ENCODE measurements around the gene SLC24A4.
A peak's percentile ranks its signal among the peaks of the same experiment; 100 is the strongest.
"Not testable (repeated sequence)": the region's sequence is repeated elsewhere in the genome, so short reads cannot be mapped to it uniquely, and the experiment has no call there.

Gene SLC24A4

DNA sequence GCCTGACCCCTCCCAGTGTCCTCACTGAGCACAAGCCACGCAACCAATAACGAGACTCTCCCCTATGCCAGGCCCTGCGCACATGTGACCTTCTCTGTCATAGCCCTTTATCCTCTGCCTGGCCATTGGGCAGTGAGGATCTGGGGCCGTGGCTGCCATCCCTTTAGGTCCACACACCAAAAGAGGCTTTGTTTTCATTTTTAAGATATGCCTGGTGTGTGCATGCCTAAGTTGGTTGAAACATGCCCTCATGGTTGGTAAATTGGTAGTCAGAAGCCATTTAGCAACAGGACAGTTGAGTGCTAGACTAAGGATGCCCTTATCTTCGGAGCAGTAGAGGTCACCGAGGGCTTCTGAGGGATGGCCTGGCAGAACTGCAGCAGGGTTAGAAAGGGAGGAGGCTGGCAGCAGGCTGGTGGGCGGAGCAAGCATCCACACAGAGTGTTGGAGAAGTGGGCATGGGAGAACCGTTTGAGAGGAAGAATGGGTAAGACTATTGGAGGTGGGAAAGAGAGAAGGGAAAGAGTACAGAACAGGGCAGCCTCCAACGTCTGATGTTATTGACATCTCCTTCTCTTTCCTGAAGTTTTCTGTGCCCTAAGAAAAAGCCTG, 75.1 kb downstream of the SLC24A4 start:
- H3K27ac ChIP-seq (ENCODE audit: poor library complexity, severe bottlenecking): peak overlapping the region; percentile 13
- DNase-seq (ENCODE audit: low spot score) (no peak), ATAC-seq (ENCODE audit: low read depth) (no peak)
- H3K4me1 ChIP-seq (ENCODE audit: insufficient read depth, poor library complexity, severe bottlenecking): peaks cover 11% of the 10 kb centered on the region
- no peaks in the 10 kb centered on the region for H3K36me3 ChIP-seq (ENCODE audit: low read depth)
- H3K27me3 ChIP-seq (ENCODE audit: insufficient read depth, poor library complexity, severe bottlenecking): no peaks in the 10 kb centered on the region
- peaks cover 4% of the 10 kb centered on the region for H3K9me3 ChIP-seq (ENCODE audit: severe bottlenecking)
- H3K4me3 ChIP-seq (ENCODE audit: severe bottlenecking): no peak overlapping the region
- TF ChIP-seq, protein P1, sequence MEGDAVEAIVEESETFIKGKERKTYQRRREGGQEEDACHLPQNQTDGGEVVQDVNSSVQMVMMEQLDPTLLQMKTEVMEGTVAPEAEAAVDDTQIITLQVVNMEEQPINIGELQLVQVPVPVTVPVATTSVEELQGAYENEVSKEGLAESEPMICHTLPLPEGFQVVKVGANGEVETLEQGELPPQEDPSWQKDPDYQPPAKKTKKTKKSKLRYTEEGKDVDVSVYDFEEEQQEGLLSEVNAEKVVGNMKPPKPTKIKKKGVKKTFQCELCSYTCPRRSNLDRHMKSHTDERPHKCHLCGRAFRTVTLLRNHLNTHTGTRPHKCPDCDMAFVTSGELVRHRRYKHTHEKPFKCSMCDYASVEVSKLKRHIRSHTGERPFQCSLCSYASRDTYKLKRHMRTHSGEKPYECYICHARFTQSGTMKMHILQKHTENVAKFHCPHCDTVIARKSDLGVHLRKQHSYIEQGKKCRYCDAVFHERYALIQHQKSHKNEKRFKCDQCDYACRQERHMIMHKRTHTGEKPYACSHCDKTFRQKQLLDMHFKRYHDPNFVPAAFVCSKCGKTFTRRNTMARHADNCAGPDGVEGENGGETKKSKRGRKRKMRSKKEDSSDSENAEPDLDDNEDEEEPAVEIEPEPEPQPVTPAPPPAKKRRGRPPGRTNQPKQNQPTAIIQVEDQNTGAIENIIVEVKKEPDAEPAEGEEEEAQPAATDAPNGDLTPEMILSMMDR (IDR thresholded peaks at IDR 0.05; ENCODE audit: poor library complexity, severe bottlenecking): no peak

DNA sequence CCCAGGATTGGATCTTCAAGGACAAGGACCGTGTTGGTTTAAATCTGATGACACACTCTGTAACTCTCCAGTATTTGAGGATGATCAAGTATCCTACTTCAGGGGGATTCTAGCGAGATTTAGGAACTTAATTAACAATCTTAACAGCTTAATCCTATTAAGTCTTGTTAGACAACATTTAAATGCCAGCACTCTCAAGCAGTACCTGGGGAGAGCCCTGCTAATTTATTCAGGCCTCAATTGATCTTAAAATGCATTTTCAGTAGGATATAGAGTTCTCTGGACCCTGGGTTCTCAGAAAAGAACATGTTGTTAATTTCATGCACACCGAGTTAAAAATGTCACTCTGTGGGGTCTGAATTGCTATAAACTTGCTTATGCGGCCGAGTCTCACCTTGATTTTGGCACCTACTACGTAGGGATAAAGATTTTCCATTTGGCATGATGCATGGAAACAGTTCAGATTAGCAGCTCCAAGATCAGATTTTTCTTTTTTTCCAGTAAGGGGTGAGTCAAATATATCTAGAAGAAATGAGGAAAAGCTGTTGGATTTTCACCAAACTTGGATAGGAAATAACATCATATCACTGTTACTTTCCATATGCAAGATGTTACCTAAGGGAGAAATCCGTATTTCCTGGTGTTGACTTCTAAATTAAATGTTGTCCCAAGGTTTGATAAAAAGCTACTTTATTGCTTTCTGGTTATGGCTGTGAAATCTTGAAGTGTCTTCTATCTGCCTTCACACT, 76.1 kb downstream of the SLC24A4 start:
- H3K4me3 ChIP-seq (ENCODE audit: severe bottlenecking): no peak overlapping the region
- H3K27ac ChIP-seq (ENCODE audit: poor library complexity, severe bottlenecking): no peak overlapping the region
- ATAC-seq (ENCODE audit: low read depth) (no peak), DNase-seq (ENCODE audit: low spot score) (no peak)
- peaks cover 4% of the 10 kb centered on the region for H3K9me3 ChIP-seq (ENCODE audit: severe bottlenecking)
- TF ChIP-seq, protein P1 (IDR thresholded peaks at IDR 0.05; ENCODE audit: poor library complexity, severe bottlenecking): no peak
- H3K27me3 ChIP-seq (ENCODE audit: insufficient read depth, poor library complexity, severe bottlenecking): no peaks in the 10 kb centered on the region
- H3K4me1 ChIP-seq (ENCODE audit: insufficient read depth, poor library complexity, severe bottlenecking): peaks cover 11% of the 10 kb centered on the region
- no peaks in the 10 kb centered on the region for H3K36me3 ChIP-seq (ENCODE audit: low read depth)

DNA sequence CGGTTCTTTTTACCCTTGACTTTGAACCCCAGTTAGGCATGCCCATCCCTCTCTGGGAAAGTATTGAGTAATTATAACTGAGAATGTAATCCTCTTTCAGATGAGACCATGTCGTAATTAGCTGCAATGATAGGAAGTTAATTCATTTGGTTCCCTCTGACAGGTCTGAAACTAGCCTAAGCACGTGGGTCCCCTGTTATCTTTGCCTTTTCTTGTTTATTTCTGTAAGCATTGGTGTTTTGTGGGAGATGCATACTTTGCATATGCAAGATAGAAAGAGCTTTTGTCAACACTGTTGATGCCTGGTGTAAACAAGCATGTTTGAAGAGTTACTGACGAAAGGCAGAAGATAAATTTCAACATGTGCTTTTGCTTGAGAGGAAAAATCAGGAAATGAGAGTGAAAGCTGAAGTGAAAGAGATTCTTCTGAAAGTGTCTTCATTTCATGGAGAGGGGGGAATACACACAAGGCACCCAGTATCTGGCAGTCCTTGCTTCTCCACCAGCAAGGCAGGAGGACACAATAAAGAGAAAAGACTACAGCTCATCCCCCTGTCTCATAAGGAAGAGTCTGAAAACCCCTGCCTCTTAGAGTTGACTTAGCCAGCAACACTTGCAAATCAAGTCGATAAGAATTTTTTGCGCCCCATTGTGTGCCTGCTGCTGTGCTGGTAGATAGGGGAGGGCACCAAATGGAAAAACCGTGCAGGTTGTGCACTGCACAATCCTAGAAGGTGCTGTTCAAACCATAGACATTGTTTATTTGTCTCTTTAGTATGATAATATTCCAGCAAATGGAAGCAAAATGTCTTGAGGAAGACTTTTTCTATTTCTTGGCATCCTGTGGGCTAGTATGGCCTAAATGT, 77.8 kb downstream of the SLC24A4 start:
- no peak for DNase-seq (ENCODE audit: low spot score)
- Histone ChIP-seq H3K27me3 (ENCODE audit: insufficient read depth, poor library complexity, severe bottlenecking) (no peaks in the 10 kb centered on the region), H3K4me1 (ENCODE audit: insufficient read depth, poor library complexity, severe bottlenecking) (peaks cover 11% of the 10 kb centered on the region), H3K36me3 (ENCODE audit: low read depth) (no peaks in the 10 kb centered on the region), H3K9me3 (ENCODE audit: severe bottlenecking) (peaks cover 4% of the 10 kb centered on the region), H3K27ac (ENCODE audit: poor library complexity, severe bottlenecking) (no peak overlapping the region), H3K4me3 (ENCODE audit: severe bottlenecking) (no peak overlapping the region)
- TF ChIP-seq, protein P1 (IDR thresholded peaks at IDR 0.05; ENCODE audit: poor library complexity, severe bottlenecking): no peak
- ATAC-seq (ENCODE audit: low read depth): no peak

DNA sequence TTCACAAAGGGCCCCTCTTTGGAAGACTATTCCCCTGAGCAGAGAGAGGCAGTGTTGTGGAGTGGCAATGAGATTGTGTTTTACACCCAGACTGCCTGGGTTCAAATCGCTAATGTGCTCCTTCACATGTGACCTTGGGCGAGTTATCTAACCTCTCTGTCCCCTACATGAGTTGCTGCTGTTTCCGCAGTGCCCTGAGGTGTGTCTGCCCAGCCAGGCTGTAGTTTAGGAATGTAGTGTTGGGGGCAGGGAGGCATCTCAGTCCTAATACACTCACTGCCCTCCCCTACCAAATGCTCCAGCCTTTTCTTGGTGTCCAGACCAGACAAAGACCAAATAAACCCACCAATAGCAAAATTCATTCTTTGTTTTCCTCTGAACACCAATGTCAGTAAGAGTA, 78.6 kb downstream of the SLC24A4 start:
- TF ChIP-seq, protein P1 (IDR thresholded peaks at IDR 0.05; ENCODE audit: poor library complexity, severe bottlenecking): no peak
- H3K9me3 ChIP-seq (ENCODE audit: severe bottlenecking): peaks cover 7% of the 10 kb centered on the region
- H3K27ac ChIP-seq (ENCODE audit: poor library complexity, severe bottlenecking): no peak overlapping the region
- no peak overlapping the region for H3K4me3 ChIP-seq (ENCODE audit: severe bottlenecking)
- ATAC-seq (ENCODE audit: low read depth): no peak
- H3K27me3 ChIP-seq (ENCODE audit: insufficient read depth, poor library complexity, severe bottlenecking): no peaks in the 10 kb centered on the region
- H3K4me1 ChIP-seq (ENCODE audit: insufficient read depth, poor library complexity, severe bottlenecking): peaks cover 11% of the 10 kb centered on the region
- no peak for DNase-seq (ENCODE audit: low spot score)
- no peaks in the 10 kb centered on the region for H3K36me3 ChIP-seq (ENCODE audit: low read depth)

DNA sequence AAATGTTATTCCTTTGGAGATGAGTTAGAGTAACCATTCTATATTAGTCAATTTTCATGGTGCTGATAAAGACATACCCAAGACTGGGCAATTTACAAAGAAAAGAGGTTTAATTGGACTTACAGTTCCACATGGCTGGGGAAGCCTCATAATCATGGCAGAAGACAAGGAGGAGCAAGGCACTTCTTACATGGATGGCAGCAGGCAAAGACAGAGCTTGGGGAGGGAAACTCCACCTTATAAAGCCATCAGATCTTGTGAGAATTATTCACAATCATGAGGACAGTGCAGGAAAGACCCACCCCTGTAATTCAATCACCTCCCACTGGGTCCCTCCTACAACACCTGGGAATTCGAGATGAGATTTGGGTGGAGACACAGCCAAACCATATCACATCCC, 79.5 kb downstream of the SLC24A4 start:
- not testable (repeated sequence) for H3K9me3 ChIP-seq (ENCODE audit: severe bottlenecking); H3K36me3 ChIP-seq (ENCODE audit: low read depth); H3K4me3 ChIP-seq (ENCODE audit: severe bottlenecking); DNase-seq (ENCODE audit: low spot score); H3K27ac ChIP-seq (ENCODE audit: poor library complexity, severe bottlenecking); H3K4me1 ChIP-seq (ENCODE audit: insufficient read depth, poor library complexity, severe bottlenecking); ATAC-seq (ENCODE audit: low read depth); H3K27me3 ChIP-seq (ENCODE audit: insufficient read depth, poor library complexity, severe bottlenecking)

Data from RWPE2 (cell line).